Measurements from ENCODE around the gene DOK1.

DOK1 gene

GRCh38 chr2:74571058-74571457 is 16.5 kb downstream of the DOK1 start:
- DNase-seq, result no peak

GRCh38 chr2:74572178-74572925 is 17.8 kb downstream of the DOK1 start:
- no peak for DNase-seq

- peak; percentile 95 for DNase-seq
Observed at GRCh38 chr2:74573747-74574562, 19.4 kb downstream of the DOK1 start.

- DNase-seq, result no peak
Observed at GRCh38 chr2:74575320-74575719, 20.8 kb downstream of the DOK1 start.

GRCh38 chr2:74576211-74576862 is 21.8 kb downstream of the DOK1 start:
- peak; percentile 61 for DNase-seq

GRCh38 chr2:74576863-74577229 is 22.3 kb downstream of the DOK1 start:
- DNase-seq, result peak; percentile 90

- peak; percentile 84 for DNase-seq
Observed at GRCh38 chr2:74577448-74577847, 22.9 kb downstream of the DOK1 start.

- DNase-seq, result no peak
Observed at GRCh38 chr2:74578408-74578807, 23.9 kb downstream of the DOK1 start.

- no peak for DNase-seq
Observed at GRCh38 chr2:74581463-74581862, 26.9 kb downstream of the DOK1 start.

GRCh38 chr2:74582184-74582583 is 27.7 kb downstream of the DOK1 start:
- DNase-seq, result no peak

GRCh38 chr2:74583504-74583903 is 29.0 kb downstream of the DOK1 start:
- DNase-seq, result no peak

- peak; percentile 47 for DNase-seq
Observed at GRCh38 chr2:74584088-74584645, 29.6 kb downstream of the DOK1 start.

- DNase-seq, result peak; percentile 66
Observed at GRCh38 chr2:74585406-74586185, 31.1 kb downstream of the DOK1 start.

GRCh38 chr2:74587664-74588277 is 33.3 kb downstream of the DOK1 start:
- DNase-seq, result peak; percentile 91

- DNase-seq, result no peak
Observed at GRCh38 chr2:74588664-74589063, 34.1 kb downstream of the DOK1 start.

GRCh38 chr2:74593826-74594772 is 39.6 kb downstream of the DOK1 start:
- DNase-seq, result no peak

- DNase-seq, result no peak
Observed at GRCh38 chr2:74596584-74596983, 42.1 kb downstream of the DOK1 start.

- DNase-seq, result no peak
Observed at GRCh38 chr2:74597410-74597809, 42.9 kb downstream of the DOK1 start.

GRCh38 chr2:74599676-74600075 is 45.2 kb downstream of the DOK1 start:
- DNase-seq, result no peak

- no peak for DNase-seq
Observed at GRCh38 chr2:74602586-74603281, 48.2 kb downstream of the DOK1 start.

All from hematopoietic multipotent progenitor cell treated with erythropoietin and hydrocortisone succinate and interleukin-3 and kit ligand, for 4 days (in vitro differentiated cells).